Middle frontal gyrus (tissue), 1 donor: ENCODE data around the gene DAP.

Experiments used
- DNase-seq: peaks from one replicate; pipeline ENCODE4 v3.0.0-alpha.2; 2015; ENCODE audit warnings: low spot score; ENCODE audit errors: extremely low spot score

DAP gene

GRCh38 chr5:10695055-10695649 is 65.9 kb downstream of the DAP start:
- peak; percentile 76 for DNase-seq

- DNase-seq: no peak
These were observed 68.9 kb downstream of the DAP start for GRCh38 chr5:10691826-10692785.

GRCh38 chr5:10690460-10691440 is 70.3 kb downstream of the DAP start:
- DNase-seq: no peak

GRCh38 chr5:10689391-10690081 is 71.5 kb downstream of the DAP start:
- DNase-seq: no peak

GRCh38 chr5:10688651-10689171 is 72.3 kb downstream of the DAP start:
- no peak for DNase-seq

GRCh38 chr5:10686890-10687289 is 74.1 kb downstream of the DAP start:
- no peak for DNase-seq

- DNase-seq: no peak
These were observed 75.9 kb downstream of the DAP start for GRCh38 chr5:10685115-10685521.

- no peak for DNase-seq
These were observed 76.5 kb downstream of the DAP start for GRCh38 chr5:10684303-10685086.

GRCh38 chr5:10682801-10683525 is 78.1 kb downstream of the DAP start:
- no peak for DNase-seq

GRCh38 chr5:10681731-10682679 is 79.0 kb downstream of the DAP start:
- DNase-seq: no peak

- DNase-seq: no peak
These were observed 80.1 kb downstream of the DAP start for GRCh38 chr5:10680876-10681481.

- no peak for DNase-seq
These were observed 81.6 kb downstream of the DAP start for GRCh38 chr5:10679336-10679988.

GRCh38 chr5:10678244-10678643 is 82.8 kb downstream of the DAP start:
- no peak for DNase-seq

- no peak for DNase-seq
These were observed 83.5 kb downstream of the DAP start for GRCh38 chr5:10677533-10677932.

GRCh38 chr5:10676946-10677345 is 84.1 kb downstream of the DAP start:
- no peak for DNase-seq

GRCh38 chr5:10676224-10676623 is 84.8 kb downstream of the DAP start:
- no peak for DNase-seq

GRCh38 chr5:10675177-10675700 is 85.8 kb downstream of the DAP start:
- DNase-seq: no peak
